ENCODE data around the gene RIC1.
A peak's percentile ranks its signal among the peaks of the same experiment; 100 is the strongest.
"Not testable (repeated sequence)": the region's sequence is repeated elsewhere in the genome, so short reads cannot be mapped to it uniquely, and the experiment has no call there.

RIC1 gene

GRCh38 chr9:5675046-5675445, 46.1 kb downstream of the RIC1 start:
- not testable (repeated sequence) for DNase-seq (ENCODE audit: low spot score)

DNA sequence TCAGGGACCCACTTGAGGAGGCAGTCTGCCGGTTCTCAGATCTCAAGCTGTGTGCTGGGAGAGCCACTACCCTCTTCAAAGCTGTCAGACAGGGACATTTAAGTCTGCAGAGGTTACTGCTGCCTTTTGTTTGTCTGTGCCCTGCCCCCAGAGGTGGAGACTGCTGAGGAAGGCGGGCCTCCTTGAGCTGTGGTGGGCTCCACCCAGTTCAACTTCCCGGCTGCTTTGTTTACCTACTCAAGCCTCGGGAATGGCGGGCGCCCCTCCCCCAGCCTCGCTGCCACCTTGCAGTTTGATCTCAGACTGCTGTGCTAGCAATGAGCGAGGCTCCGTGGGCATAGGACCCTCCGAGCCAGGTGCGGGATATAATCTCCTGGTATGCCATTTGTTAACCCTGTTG, 54.7 kb downstream of the RIC1 start:
- not testable (repeated sequence) for DNase-seq (ENCODE audit: low spot score)

DNA sequence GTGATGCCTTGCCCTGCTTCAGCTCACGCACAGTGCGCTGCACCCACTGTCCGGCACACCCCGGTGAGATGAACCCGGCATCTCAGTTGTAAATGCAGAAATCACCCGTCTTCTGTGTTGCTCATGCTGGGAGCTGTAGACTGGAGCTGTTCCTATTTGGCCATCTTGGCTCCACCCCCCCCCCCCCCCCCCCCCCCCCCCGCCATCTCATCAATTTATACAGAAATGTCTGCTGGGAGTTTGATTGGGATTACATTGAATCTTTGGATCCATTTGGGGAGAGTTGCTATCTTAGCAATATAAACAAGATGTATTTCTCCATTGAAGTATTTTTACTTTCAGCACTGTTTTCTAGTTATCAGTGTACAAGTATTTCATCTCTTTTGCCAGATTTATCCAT, 55.2 kb downstream of the RIC1 start:
- no peak for DNase-seq (ENCODE audit: low spot score)

GRCh38 chr9:5688109-5688508, 59.2 kb downstream of the RIC1 start:
- no peak for DNase-seq (ENCODE audit: low spot score)

DNA sequence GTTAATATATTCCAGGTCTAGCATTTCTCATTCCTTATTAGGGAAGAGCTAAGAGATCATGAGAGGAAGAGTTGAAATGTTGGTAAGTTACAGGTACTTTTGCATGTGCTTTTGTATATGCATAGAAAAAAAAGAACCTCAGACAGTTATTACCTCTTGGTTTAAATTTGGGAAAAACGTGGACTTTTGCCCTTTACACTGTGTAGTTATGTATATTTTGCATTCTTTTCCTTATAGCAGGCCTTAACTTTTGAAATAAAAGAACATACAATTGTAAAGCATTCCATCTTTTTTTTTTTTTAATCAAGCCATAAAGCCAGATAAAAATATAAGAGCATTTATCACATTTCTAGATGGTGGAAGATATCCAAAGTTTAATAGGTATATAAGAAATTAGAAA, 61.4 kb downstream of the RIC1 start:
- DNase-seq (ENCODE audit: low spot score) = no peak

GRCh38 chr9:5695860-5696259, 67.0 kb downstream of the RIC1 start:
- DNase-seq (ENCODE audit: low spot score) = no peak

GRCh38 chr9:5696884-5697283, 68.0 kb downstream of the RIC1 start:
- DNase-seq (ENCODE audit: low spot score) = no peak

DNA sequence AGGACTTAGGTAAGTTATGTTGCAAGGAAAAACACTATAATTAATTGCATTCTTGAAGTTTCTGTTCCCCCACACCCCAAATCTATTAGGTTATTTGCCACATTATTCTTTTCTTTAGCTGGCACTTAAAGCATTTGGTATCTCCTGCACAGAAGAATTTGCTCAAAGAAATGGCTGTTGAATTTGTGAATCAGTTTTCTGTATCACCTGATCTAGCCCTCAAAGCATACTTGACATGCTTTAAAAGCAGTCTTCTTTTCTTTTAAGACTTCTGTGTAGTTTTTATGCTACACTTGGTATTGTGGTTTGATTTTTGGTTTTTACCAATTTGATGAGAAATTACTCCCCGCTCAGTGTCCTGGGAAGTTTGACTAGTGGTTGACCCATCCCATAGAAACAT, 69.1 kb downstream of the RIC1 start:
- DNase-seq (ENCODE audit: low spot score) = no peak

- DNase-seq (ENCODE audit: low spot score) = no peak
Observed at GRCh38 chr9:5698810-5699556, 70.1 kb downstream of the RIC1 start.

DNA sequence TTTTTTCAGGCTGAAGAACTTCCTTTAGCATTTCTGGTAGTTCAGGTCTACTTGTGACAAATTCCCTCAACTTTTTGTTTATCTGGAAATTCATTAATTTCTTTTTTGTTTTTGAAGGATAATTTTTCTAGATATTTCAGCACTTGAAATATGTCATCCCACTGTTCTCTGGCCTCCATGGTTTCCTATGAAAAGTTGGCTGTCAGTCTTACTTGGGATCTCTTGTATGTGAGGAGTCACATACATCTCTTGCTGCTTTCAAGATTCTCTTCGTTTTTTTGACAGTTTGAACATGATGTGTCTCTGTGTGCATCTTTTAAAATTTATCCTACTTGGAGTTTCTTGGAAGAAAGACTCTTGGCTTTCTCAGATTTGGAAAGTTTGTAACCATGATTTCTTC, 79.5 kb downstream of the RIC1 start:
- DNase-seq (ENCODE audit: low spot score) = no peak

- DNase-seq (ENCODE audit: low spot score) = no peak
Observed at GRCh38 chr9:5712651-5713390, 83.9 kb downstream of the RIC1 start.

DNA sequence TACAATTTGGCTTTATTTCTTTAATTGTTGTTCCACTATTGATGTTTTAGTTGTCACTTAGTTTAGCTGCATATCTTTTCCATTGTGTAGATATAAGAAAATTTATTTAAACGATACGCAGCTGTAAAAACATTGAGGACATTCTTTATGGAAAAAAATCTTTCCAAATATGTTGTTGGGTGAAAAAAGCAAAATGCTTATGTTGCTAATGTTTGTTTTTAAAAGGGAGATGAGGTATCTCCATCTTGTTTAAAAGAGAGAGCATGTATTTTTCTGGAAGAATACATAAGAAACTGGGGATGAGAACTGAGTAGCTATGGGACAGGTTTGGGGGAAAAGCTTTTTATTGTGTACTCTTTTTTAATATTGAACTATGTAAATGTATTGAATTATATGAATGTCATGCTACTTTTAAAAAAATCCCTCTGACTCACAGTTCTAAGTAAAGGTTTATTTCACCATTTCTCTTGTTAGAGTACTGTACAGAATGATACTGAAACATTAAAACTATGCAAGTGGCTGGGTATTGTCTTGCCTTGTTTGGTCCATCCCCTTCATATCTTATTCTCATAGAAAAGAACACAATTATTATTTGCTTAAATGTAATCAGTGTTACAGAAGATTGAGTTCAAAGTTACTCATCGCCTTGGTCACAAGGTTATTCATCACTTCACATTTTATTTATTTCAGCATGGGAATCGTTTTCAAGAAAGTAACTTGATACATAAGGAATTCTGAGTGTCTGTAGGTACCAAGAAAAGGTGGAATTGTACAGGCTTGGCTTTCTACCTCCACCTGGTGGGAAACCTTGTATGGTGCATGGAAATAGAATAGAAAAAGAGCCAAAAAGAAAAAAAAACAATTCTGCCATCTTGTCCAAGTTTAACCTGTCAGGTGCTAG, 85.8 kb downstream of the RIC1 start:
- DNase-seq (ENCODE audit: low spot score) = no peak

DNA sequence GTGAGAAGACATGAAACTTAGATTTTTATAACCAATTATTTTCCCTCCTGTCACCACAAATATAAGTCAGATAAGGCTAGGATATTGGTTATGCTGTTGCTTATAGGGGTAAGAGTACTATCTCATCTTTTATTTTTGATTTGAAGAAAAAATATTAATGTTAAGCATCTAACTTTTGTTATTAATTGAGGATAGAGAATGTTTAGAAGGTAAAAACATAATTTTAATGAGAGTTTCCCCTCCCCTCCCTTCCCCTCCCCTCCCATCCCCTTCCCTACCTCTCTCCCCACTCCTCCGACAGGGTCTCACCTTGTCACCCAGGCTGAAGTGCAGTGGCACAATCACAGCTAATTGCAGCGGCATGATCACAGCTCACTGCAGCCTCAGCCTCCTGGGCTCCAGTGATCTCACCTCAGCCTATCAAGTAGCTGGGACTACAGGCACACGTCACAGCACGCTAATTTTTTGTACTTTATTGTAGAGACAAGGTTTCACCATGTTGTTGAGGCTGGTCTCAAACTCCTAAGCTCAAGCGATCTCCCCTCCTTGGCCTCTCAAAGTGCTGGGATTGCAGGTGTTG, 86.7 kb downstream of the RIC1 start:
- DNase-seq (ENCODE audit: low spot score) = no peak

- not testable (repeated sequence) for DNase-seq (ENCODE audit: low spot score)
Observed at GRCh38 chr9:5717434-5717833, 88.5 kb downstream of the RIC1 start.

- DNase-seq (ENCODE audit: low spot score) = peak; percentile 44
Observed at GRCh38 chr9:5718296-5719032, 89.6 kb downstream of the RIC1 start.

DNA sequence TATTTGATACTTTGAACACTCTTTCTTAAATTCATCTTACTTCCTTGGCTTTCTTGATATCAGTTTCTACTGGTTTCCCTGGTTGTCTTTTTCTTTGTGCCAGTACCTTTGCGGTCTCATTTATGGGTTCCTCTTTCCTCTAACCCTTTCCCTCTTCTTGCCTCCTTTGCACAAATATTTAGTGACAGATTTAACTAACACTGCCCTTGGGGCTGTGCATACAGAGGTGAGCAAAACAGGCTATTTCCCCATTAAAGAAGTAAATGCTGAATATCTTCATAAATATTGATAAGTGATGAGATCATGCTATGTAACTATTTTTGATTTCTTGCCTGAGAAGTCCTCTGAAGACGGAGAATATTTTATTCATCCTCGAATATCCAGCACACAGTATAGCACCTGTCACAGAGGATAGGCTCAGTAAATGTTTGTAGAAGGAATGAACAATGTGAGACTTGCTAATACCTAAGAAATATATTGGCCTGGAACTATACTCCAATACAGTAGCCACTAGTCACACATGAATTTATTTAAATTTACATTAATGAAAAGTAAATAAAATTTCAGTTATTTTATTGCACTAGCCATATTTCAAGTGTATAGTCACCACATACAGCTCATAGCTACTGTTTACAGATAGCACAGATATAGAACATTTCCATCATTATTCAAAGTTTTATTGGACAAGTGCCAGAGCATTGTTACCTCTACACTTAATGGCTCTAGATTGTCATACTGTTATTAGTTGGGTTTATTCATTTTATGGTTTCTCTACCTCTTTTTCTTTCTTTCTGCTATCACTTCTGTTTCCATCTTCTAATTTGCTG, 90.4 kb downstream of the RIC1 start:
- DNase-seq (ENCODE audit: low spot score) = no peak

DNA sequence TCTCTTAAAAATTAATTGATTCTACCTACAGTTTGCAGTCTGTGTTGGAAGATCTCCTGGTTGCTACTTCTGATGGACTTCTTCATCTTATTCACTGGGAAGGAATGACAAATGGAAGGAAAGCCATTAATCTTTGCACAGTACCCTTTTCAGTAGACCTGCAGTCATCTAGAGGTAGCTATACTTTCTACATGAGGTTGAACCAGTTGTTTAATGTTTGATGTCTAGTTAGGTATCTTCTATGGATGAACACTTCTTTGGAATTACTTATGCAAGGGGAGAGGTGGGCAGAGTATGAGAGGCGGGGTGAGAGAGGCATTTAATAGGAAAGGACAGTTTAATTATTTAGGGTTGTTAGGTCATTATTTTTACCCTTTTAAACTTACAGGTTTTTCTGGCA, 91.2 kb downstream of the RIC1 start:
- no peak for DNase-seq (ENCODE audit: low spot score)

- DNase-seq (ENCODE audit: low spot score) = no peak
Observed at GRCh38 chr9:5721279-5722087, 92.6 kb downstream of the RIC1 start.

DNA sequence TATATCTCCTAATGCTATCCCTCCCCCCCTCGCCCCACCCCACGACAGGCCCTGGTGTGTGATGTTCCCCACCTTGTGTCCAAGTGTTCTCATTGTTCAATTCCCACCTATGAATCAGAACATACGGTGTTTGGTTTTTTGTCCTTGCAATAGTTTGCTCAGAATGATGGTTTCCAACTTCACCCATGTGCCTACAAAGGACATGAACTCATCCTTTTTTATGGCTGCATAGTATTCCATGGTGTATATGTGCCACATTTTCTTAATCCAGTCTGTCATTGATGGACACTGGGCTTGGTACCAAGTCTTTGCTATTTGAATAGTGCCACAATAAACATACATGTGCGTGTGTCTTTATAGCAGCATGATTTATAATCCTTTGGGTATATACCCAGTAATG, 93.8 kb downstream of the RIC1 start:
- DNase-seq (ENCODE audit: low spot score) = not testable (repeated sequence)

DNA sequence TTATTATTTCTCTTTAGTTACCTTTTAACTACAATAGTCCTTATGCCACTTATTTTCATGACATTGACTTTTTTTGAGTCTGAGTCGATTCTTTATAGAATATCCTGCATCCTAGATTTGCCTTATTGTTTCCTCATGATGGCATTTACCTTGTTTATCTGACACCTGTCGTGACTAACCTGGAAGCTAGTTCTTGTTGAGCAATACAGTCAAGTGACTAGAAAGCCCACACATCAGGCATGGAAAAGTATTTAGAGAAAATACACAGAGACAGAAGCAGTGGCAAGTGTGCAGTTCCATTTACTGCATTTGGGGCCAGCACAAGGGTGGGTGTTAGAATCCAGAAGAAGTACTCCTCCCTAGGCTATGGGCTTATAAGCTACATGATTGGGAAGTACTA, 106.2 kb downstream of the RIC1 start:
- no peak for DNase-seq (ENCODE audit: low spot score)
